HFFc6 (cell line): ENCODE results near the gene LEO1. TPM values are rescaled to one million over a fixed set of nuclear protein-coding genes. Genes with fewer than 3 reads are reported as not detected.

Experiments
- DNase-seq: peaks from one replicate; pipeline ENCODE4 v3.0.0-alpha.2; 2018
- H3K27ac Mint-ChIP-seq: 2 replicates; pipeline ENCODE4 v1.8.0; 2020; ENCODE audit warnings: mild to moderate bottlenecking, mixed read lengths
- H3K27me3 Mint-ChIP-seq: 2 replicates; pipeline ENCODE4 v1.8.0; 2021; ENCODE audit warnings: mild to moderate bottlenecking, moderate library complexity, mixed read lengths; ENCODE audit not compliant: insufficient read depth
- H3K36me3 Mint-ChIP-seq: 2 replicates; pipeline ENCODE4 v1.8.0; 2021; ENCODE audit warnings: low read depth, mixed read lengths
- H3K4me1 Mint-ChIP-seq: 2 replicates; pipeline ENCODE4 v1.8.0; 2020; ENCODE audit warnings: low read depth, mixed read lengths
- H3K4me3 Mint-ChIP-seq: 2 replicates; pipeline ENCODE4 v1.8.0; 2020; ENCODE audit warnings: mild to moderate bottlenecking, moderate library complexity, mixed read lengths
- H3K9me3 Mint-ChIP-seq: 2 replicates; pipeline ENCODE4 v1.8.0; 2020; ENCODE audit warnings: mild to moderate bottlenecking, mixed read lengths
- total RNA-seq, 6 experiments: library from RNA; stranded (reverse); fragmentation: NEBNext Ultra II Directional; extraction: Animal tissue kit (Norgen Biotek cat#: 25700); gene quantifications; 2 replicates in 1 of 6; 3 replicates in 5 of 6; pipeline ENCODE4 v1.2.3, GENCODE V29; 2021
- TF ChIP-seq, protein P1 (sequence below): fragments of 200-600 bp; sonication (generic); IDR thresholded peaks from 2 replicates; pipeline ENCODE4 v1.5.0; 2021; ENCODE audit warnings: antibody characterized with exemption, mild to moderate bottlenecking

The LEO1 gene
- total RNA-seq, 6 experiments from 2014 or later = 22.2 to 30.9 (median 27.5) TPM

GRCh38 chr15:52018693-52019393 is 47.3 kb upstream of the LEO1 start, which contains the start of gene MAPK6:
Gene MAPK6, plus strand, starts transcription at chr15:52019219. Its CDS starts 27,242 bp downstream, at chr15:52046461.
- TF ChIP-seq, protein P1, sequence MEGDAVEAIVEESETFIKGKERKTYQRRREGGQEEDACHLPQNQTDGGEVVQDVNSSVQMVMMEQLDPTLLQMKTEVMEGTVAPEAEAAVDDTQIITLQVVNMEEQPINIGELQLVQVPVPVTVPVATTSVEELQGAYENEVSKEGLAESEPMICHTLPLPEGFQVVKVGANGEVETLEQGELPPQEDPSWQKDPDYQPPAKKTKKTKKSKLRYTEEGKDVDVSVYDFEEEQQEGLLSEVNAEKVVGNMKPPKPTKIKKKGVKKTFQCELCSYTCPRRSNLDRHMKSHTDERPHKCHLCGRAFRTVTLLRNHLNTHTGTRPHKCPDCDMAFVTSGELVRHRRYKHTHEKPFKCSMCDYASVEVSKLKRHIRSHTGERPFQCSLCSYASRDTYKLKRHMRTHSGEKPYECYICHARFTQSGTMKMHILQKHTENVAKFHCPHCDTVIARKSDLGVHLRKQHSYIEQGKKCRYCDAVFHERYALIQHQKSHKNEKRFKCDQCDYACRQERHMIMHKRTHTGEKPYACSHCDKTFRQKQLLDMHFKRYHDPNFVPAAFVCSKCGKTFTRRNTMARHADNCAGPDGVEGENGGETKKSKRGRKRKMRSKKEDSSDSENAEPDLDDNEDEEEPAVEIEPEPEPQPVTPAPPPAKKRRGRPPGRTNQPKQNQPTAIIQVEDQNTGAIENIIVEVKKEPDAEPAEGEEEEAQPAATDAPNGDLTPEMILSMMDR = no peak
- peak within 1 kb of the TSS; percentile 99 for H3K27ac Mint-ChIP-seq
- no peaks in the 10 kb centered on the region for H3K9me3 Mint-ChIP-seq
- H3K27me3 Mint-ChIP-seq = peaks cover 4% of the 10 kb centered on the region
- peak; percentile 84 for DNase-seq
- peaks cover 39% of the 10 kb centered on the region for H3K4me1 Mint-ChIP-seq
- peak within 1 kb of the TSS; percentile 97 for H3K4me3 Mint-ChIP-seq
- peaks cover 11% of the 10 kb centered on the region for H3K36me3 Mint-ChIP-seq

DNA sequence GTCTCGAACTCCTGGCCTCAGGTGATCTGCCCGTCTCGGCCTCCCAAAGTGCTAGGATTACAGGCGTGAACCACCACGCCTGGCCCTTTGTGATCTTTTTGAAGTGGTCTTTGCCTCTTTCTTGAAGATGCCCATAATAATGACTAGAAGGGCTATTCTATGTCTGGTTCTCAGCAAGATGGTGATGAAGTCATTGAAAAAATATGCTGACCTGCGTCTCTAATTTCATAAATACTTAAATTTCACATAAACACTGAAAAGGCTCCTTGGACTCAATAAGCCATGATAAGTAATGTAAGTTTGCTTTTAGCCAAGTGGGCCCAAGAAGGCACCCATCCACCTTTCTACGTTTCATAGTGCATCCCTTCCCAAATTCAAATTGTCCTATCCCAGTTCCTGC is 46.7 kb upstream of the LEO1 start:
- H3K27ac Mint-ChIP-seq = peak overlapping the region; percentile 97
- DNase-seq = peak; percentile 41
- peaks cover 43% of the 10 kb centered on the region for H3K4me1 Mint-ChIP-seq
- H3K4me3 Mint-ChIP-seq = peak overlapping the region; percentile 90
- H3K27me3 Mint-ChIP-seq = peaks cover 4% of the 10 kb centered on the region
- TF ChIP-seq, protein P1 = no peak
- H3K36me3 Mint-ChIP-seq = peaks cover 11% of the 10 kb centered on the region
- H3K9me3 Mint-ChIP-seq = no peaks in the 10 kb centered on the region

DNA sequence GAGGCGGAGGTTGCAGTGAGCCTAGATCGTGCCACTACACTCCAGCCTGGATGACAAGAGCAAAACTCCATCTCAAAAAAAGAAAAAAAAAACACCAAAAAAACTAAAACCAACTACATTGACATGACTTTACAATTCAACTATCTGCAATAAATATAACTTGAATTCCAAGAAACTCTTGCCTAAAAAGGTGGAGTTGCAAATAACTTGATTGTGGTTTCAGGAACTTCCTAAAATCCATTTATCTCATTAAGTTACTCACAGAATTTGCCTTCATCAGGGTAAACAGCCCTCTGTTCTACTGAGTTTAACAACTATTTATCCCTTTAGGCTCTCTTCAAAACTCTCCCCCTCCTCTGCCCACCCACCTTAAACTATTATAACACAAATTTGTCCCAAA is 44.7 kb upstream of the LEO1 start:
- DNase-seq = no peak
- Mint-ChIP-seq H3K27ac (no peak overlapping the region), H3K4me3 (no peak overlapping the region), H3K27me3 (peaks cover 4% of the 10 kb centered on the region), H3K9me3 (no peaks in the 10 kb centered on the region), H3K4me1 (peaks cover 44% of the 10 kb centered on the region), H3K36me3 (peaks cover 11% of the 10 kb centered on the region)
- TF ChIP-seq, protein P1 = no peak

GRCh38 chr15:52014616-52015015 is 43.0 kb upstream of the LEO1 start:
- Mint-ChIP-seq H3K27me3 (peaks cover 1% of the 10 kb centered on the region), H3K4me1 (peaks cover 47% of the 10 kb centered on the region), H3K4me3 (no peak overlapping the region), H3K36me3 (no peaks in the 10 kb centered on the region), H3K27ac (no peak overlapping the region), H3K9me3 (no peaks in the 10 kb centered on the region)
- TF ChIP-seq, protein P1 = no peak
- no peak for DNase-seq

DNA sequence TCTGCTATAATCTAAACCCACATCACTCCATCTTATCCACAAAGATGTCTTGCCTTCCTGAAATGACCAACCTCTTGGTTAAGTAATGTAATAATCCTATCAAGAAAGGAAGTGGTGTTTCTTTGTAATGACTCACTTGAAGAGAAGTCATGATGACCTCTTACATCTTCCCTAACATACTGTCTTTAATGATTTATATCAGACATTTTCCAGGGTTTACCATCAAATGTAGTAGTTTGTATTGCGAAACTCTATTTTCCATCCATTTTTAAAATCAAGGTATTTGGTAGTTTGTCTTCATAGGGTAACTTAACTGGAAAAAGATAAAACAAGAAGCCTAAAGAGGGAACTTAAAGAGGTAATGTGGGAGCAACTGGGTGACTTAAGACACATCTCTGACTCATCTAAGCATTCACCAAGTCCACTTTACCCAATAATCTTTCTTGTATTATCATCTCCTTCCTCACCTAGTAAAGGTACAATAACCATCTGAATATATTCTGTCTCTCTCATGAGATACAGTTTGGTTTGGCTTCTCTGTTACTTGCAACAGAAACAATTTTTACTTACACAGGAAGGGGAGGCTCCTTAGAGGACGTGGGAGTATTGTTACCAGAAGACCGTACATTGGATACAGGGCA is 41.7 kb upstream of the LEO1 start:
- Mint-ChIP-seq H3K4me1 (peaks cover 48% of the 10 kb centered on the region), H3K36me3 (no peaks in the 10 kb centered on the region), H3K27ac (peak overlapping the region; percentile 38), H3K4me3 (peak overlapping the region; percentile 1; the same call in 1 of the 2 replicates), H3K27me3 (peaks cover 1% of the 10 kb centered on the region), H3K9me3 (no peaks in the 10 kb centered on the region)
- TF ChIP-seq, protein P1 = no peak
- peak; percentile 58 for DNase-seq
